Adrenal gland (tissue), 12 donors: ENCODE measurements around the gene CILP2. TPM values are rescaled to one million over a fixed set of nuclear protein-coding genes. Genes with fewer than 3 reads are reported as not detected.

Experiments used
- DNase-seq, 7 donors: peaks; one replicate each; pipeline ENCODE4 v3.0.0-alpha.2; 2019 to 2020
- H3K27ac ChIP-seq, 5 donors: fragments of 200-600 bp; sonication (generic) in 4 of 5; 1 replicate in 3 of 5; 2 replicates in 2 of 5; pipeline versions ENCODE4 v1.5.1 to v1.8.0; 2016 to 2020; ENCODE audit warnings: mild to moderate bottlenecking in 1 of 5
- H3K27me3 ChIP-seq: fragments of 200-600 bp; 2 replicates; pipeline ENCODE4 v1.8.0; 2021
- H3K36me3 ChIP-seq, 2 donors: fragments of 200-600 bp; replicated peaks in 1 of 2; 1 replicate in 1 of 2; 2 replicates in 1 of 2; pipeline versions ENCODE4 v1.5.1 to v1.8.0; 2018 to 2022
- H3K4me1 ChIP-seq, 2 donors: fragments of 200-600 bp; replicated peaks in 1 of 2; 1 replicate in 1 of 2; 2 replicates in 1 of 2; pipeline versions ENCODE4 v1.5.1 to v1.8.0; 2018 to 2021
- H3K4me3 ChIP-seq, 4 donors: fragments of 200-600 bp; sonication (generic) in 3 of 4; one replicate each; pipeline ENCODE4 v1.5.1; 2016 to 2018
- H3K9me3 ChIP-seq, 3 donors: fragments of 200-600 bp; sonication (generic) in 1 of 3; replicated peaks in 1 of 3; 1 replicate in 2 of 3; 2 replicates in 1 of 3; pipeline versions ENCODE4 v1.5.1 to v1.8.0; 2016 to 2021
- POLR2A ChIP-seq, 2 donors: fragments of 450-650 bp; IDR thresholded peaks; one replicate each; pipeline ENCODE4 v1.6.1; 2017; ENCODE audit warnings: antibody characterized with exemption in 2 of 2, mild to moderate bottlenecking in 2 of 2, moderate library complexity in 1 of 2
- WGBS, 4 donors: extraction: QIAGEN DNeasy Blood & Tissue Kit in 2 of 4; methylation state at CpG; one replicate each; pipeline versions ENCODE4 v1.1.5 to v1.1.7; 2013 to 2017; 5-methylcytosine and 5-hydroxymethylcytosine counted together
- intact Hi-C, 2 donors: fragments of 100-400 bp; cut with DNase I; formaldehyde crosslinking; loops; one replicate each; pipeline versions ENCODE4 v1.14.1 to v1.15.0; 2022 to 2023
- polyA plus RNA-seq, 3 donors: library from polyadenylated mRNA; stranded (reverse); fragments of 200-250 nt in 2 of 3; fragments of 350-450 nt in 1 of 3; fragmentation: Illumina TruSeq in 1 of 3; extraction: RNeasy Lipid Tissue Mini Kit (QIAGEN cat#74804) in 1 of 3; gene quantifications; one replicate each; pipeline ENCODE4 v1.2.3, GENCODE V29; 2013 to 2014
- total RNA-seq, 9 donors: library from RNA; depleted of rRNA in 4 of 9; stranded (reverse); fragments of >200 nt in 4 of 9; fragments of 120-200 nt in 1 of 9; fragmentation: NEBNext Ultra II Directional in 1 of 9; extraction: Animal tissue kit (Norgen Biotek cat#: 25700) in 1 of 9; gene quantifications; one replicate each; pipeline versions ENCODE4 v1.1.0 to v1.2.4, GENCODE V29; 2013 to 2023
- TF ChIP-seq, protein P1 (sequence below), 6 experiments: fragments of 450-650 bp in 4 of 6; fragments of 200-600 bp in 2 of 6; sonication (generic) in 1 of 6; IDR thresholded peaks; 1 replicate in 5 of 6; 2 replicates in 1 of 6; pipeline versions ENCODE4 v1.5.1 to v1.8.0; 2016 to 2021; ENCODE audit warnings: antibody characterized with exemption in 6 of 6, mild to moderate bottlenecking in 2 of 6, moderate library complexity in 1 of 6
- donor health status: healthy with polysubstance abuse.
- donor health status: Bipolar disorder and iron deficiency.
- donor health status: DM: yes; HTN: yes; CAD: no.
- donor health status: DM: no; HTN: no; CAD: no.
- donor health status: DM: no; HTN: no; CAD: no.
- donor health status: DM: yes; HTN: yes; CAD: no.

The CILP2 gene
- total and polyA plus RNA-seq, 12 donors, result 0.13 to 0.43 (median 0.23) TPM; not detected in 8

GRCh38 chr19:19578252-19578651, 40.2 kb downstream of the CILP2 start:
- 83 to 94% (median 88%) methylated on average over 5 to 6 of the region's 6 CpGs for WGBS, 4 donors
- peak in 1 of 7 donors; percentile 74 for DNase-seq
- Histone ChIP-seq H3K9me3 (no peaks in the 10 kb centered on the region), H3K36me3 (no peaks in the 10 kb centered on the region), H3K4me1 (no peaks in the 10 kb centered on the region), H3K4me3 (no peak overlapping the region), H3K27me3 (no peaks in the 10 kb centered on the region), H3K27ac (no peak overlapping the region)
- intact Hi-C loops, result no loop called here
- no peak for TF ChIP-seq POLR2A (IDR thresholded peaks at IDR 0.05)
- TF ChIP-seq, protein P1, sequence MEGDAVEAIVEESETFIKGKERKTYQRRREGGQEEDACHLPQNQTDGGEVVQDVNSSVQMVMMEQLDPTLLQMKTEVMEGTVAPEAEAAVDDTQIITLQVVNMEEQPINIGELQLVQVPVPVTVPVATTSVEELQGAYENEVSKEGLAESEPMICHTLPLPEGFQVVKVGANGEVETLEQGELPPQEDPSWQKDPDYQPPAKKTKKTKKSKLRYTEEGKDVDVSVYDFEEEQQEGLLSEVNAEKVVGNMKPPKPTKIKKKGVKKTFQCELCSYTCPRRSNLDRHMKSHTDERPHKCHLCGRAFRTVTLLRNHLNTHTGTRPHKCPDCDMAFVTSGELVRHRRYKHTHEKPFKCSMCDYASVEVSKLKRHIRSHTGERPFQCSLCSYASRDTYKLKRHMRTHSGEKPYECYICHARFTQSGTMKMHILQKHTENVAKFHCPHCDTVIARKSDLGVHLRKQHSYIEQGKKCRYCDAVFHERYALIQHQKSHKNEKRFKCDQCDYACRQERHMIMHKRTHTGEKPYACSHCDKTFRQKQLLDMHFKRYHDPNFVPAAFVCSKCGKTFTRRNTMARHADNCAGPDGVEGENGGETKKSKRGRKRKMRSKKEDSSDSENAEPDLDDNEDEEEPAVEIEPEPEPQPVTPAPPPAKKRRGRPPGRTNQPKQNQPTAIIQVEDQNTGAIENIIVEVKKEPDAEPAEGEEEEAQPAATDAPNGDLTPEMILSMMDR (IDR thresholded peaks at IDR 0.05), result no peak

- no peak overlapping the region for H3K27ac ChIP-seq
- no peaks in the 10 kb centered on the region for H3K9me3 ChIP-seq
- DNase-seq, result no peak
- no peaks in the 10 kb centered on the region for H3K27me3 ChIP-seq
- intact Hi-C loops, result no loop called here
- 79 to 88% (median 84%) methylated on average over 3 to 25 of the region's 25 CpGs for WGBS, 4 donors
- no peaks in the 10 kb centered on the region for H3K4me1 ChIP-seq
- no peak overlapping the region for H3K4me3 ChIP-seq
- TF ChIP-seq, protein P1 (IDR thresholded peaks at IDR 0.05), result no peak
- no peaks in the 10 kb centered on the region for H3K36me3 ChIP-seq
Measured at GRCh38 chr19:19579533-19580361, 41.7 kb downstream of the CILP2 start.

DNA sequence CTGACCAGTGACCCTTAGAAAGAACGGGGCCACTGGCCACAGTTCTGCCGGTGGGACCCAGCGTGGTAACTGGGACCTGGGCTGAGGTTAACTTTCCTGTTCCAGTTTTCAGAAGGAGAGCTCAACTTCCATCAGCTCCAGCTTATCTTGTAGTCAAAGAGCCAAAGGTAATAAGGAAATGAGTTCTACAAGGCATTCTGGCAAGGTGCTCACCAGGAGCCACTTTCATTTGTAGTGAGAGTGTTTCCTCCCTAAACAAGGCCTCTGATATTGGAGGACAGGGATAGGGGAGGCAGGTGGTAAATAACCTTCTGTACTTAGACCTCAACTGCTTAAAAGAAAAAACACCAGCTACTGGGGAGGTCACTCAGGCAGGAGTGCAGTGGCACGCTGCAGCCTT, 42.4 kb downstream of the CILP2 start:
- no peak for TF ChIP-seq POLR2A (IDR thresholded peaks at IDR 0.05)
- TF ChIP-seq, protein P1 (IDR thresholded peaks at IDR 0.05), result no peak

GRCh38 chr19:19581391-19581790, 43.3 kb downstream of the CILP2 start:
- H3K9me3 ChIP-seq, result no peaks in the 10 kb centered on the region
- TF ChIP-seq POLR2A (IDR thresholded peaks at IDR 0.05), result no peak
- TF ChIP-seq, protein P1 (IDR thresholded peaks at IDR 0.05), result no peak
- no peaks in the 10 kb centered on the region for H3K27me3 ChIP-seq
- no peaks in the 10 kb centered on the region for H3K36me3 ChIP-seq
- H3K4me1 ChIP-seq, result no peaks in the 10 kb centered on the region
- DNase-seq, result no peak
- no peak overlapping the region for H3K27ac ChIP-seq
- WGBS, 4 donors, result 90 to 94% (median 93%) methylated on average over 12 to 13 of the region's 13 CpGs
- intact Hi-C loops, result no loop called here
- no peak overlapping the region for H3K4me3 ChIP-seq

More for the DNA sequence above, 42.4 kb downstream of the CILP2 start:
- Histone ChIP-seq H3K27ac (no peak overlapping the region), H3K36me3 (no peaks in the 10 kb centered on the region), H3K4me3 (no peak overlapping the region), H3K9me3 (no peaks in the 10 kb centered on the region), H3K4me1 (no peaks in the 10 kb centered on the region), H3K27me3 (no peaks in the 10 kb centered on the region)
- no peak for DNase-seq
- intact Hi-C loops, result no loop called here
- 96 to 100% (median 98%) methylated on average over 2 to 4 of the region's 4 CpGs for WGBS, 4 donors
